Subcutaneous abdominal adipose tissue (tissue), 5 donors: ENCODE measurements around the gene CBFA2T2.
"Not testable (repeated sequence)": the region's sequence is repeated elsewhere in the genome, so short reads cannot be mapped to it uniquely, and the experiment has no call there.

Source experiments
- H3K27ac ChIP-seq: one replicate; pipeline ENCODE4 v1.7.0; 2013; ENCODE audit warnings: low read depth, mild to moderate bottlenecking, inconsistent platforms, low read length, moderate library complexity
- H3K27me3 ChIP-seq, 5 donors: one replicate each; pipeline ENCODE4 v1.7.0; 2013; ENCODE audit warnings: low read length in 5 of 5, inconsistent platforms in 1 of 5; ENCODE audit not compliant: control insufficient read depth in 5 of 5, insufficient read depth in 4 of 5
- H3K36me3 ChIP-seq, 5 donors: one replicate each; pipeline ENCODE4 v1.7.0; 2013; ENCODE audit warnings: low read length in 5 of 5; ENCODE audit not compliant: control insufficient read depth in 5 of 5, insufficient read depth in 5 of 5
- H3K4me1 ChIP-seq, 5 donors: one replicate each; pipeline ENCODE4 v1.7.0; 2013; ENCODE audit warnings: low read length in 5 of 5, mild to moderate bottlenecking in 3 of 5, moderate library complexity in 1 of 5; ENCODE audit not compliant: control insufficient read depth in 5 of 5, insufficient read depth in 5 of 5
- H3K4me3 ChIP-seq, 5 donors: one replicate each; pipeline ENCODE4 v1.7.0; 2013; ENCODE audit warnings: low read length in 5 of 5, low read depth in 1 of 5
- H3K9ac ChIP-seq, 5 donors: one replicate each; pipeline ENCODE4 v1.7.0; 2013; ENCODE audit warnings: low read length in 5 of 5, mild to moderate bottlenecking in 4 of 5, moderate library complexity in 3 of 5
- H3K9me3 ChIP-seq, 5 donors: one replicate each; pipeline ENCODE4 v1.7.0; 2013; ENCODE audit warnings: low read length in 5 of 5; ENCODE audit not compliant: control insufficient read depth in 5 of 5
- donor health status: healthy.
- donor health status: healthy.
- donor health status: healthy.
- donor health status: healthy.
- donor health status: healthy.

Gene CBFA2T2

DNA sequence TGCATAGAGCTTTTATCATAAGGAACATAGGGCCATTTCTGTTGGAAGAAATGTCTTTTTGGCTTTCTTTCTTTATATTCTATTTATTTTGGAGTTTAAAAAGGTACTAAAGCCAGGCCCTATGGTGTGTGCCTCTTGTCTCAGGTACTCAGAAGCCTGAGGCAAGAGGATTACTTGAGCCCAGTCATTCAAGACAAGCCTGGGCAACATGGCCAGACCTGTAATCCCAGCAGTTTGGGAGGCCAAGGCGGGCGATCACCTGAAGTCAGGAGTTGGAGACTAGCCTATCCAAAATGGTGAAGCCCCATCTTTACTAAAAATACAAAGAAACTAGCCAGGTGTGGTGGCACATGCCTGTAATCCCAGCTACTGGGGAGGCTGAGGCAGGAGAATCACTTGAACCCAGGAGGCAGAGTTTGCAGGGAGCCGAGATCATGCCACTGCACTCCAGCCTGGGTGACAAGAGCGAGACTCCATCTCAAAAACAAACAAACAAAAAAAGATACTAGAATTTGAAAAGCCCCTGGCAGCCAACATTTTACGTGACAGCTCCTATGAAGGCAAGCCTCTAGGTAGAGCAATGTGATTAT lies 80.0 kb downstream of the CBFA2T2 start:
- Histone ChIP-seq H3K36me3 (no peaks in the 10 kb centered on the region), H3K27ac (no peak overlapping the region), H3K27me3 (no peaks in the 10 kb centered on the region), H3K9me3 (no peaks in the 10 kb centered on the region), H3K4me1 (peaks cover 0 to 15% (median 10%) of the 10 kb centered on the region in 5 donors), H3K9ac (no peak overlapping the region), H3K4me3 (no peak overlapping the region)

DNA sequence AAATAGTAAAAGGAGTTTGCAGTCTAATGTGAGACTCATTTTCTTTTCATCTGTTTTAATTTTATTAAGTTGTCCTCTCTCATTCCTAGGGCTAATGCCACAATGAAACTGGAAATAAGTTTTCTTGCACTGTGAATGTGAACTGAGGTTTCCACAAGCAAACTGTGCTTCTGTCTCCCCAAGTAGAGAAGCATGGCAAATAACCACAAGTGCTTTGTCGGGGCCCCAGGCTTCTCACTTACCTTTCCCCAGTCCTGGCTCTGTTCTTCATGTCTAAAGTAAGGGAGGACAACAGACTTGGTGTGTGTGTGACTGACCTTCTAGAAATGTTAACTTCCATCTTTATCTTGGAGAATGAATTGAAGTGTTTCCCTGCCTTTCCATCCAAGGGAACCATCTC lies 80.8 kb downstream of the CBFA2T2 start:
- H3K9me3 ChIP-seq = no peaks in the 10 kb centered on the region
- H3K36me3 ChIP-seq = no peaks in the 10 kb centered on the region
- no peak overlapping the region for H3K27ac ChIP-seq
- no peaks in the 10 kb centered on the region for H3K27me3 ChIP-seq
- H3K4me1 ChIP-seq = peaks cover 0 to 15% (median 10%) of the 10 kb centered on the region in 5 donors
- H3K4me3 ChIP-seq = no peak overlapping the region
- H3K9ac ChIP-seq = no peak overlapping the region

DNA sequence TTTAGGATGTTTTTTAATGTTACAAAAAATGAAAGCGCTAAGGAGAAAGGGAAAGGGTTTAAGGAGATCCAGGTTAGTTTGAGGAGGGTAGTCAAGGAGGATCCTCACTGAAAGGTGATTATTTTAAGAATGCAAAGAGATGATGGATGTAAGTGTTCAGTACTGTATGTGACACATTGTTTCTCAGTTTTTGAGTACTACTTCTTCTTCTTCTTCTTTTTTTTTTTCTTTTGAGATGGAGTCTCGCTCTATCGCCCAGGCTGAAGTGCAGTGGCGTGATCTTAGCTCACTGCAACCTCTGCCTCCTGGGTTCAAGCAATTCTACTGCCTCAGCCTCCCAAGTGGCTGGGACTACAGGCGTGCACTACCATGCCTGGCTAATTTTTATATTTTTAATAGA lies 83.4 kb downstream of the CBFA2T2 start:
- peaks cover 0 to 20% (median 13%) of the 10 kb centered on the region in 5 donors for H3K4me1 ChIP-seq
- not testable (repeated sequence) for H3K27me3 ChIP-seq, H3K4me3 ChIP-seq, H3K9me3 ChIP-seq, H3K9ac ChIP-seq, H3K27ac ChIP-seq, H3K36me3 ChIP-seq

DNA sequence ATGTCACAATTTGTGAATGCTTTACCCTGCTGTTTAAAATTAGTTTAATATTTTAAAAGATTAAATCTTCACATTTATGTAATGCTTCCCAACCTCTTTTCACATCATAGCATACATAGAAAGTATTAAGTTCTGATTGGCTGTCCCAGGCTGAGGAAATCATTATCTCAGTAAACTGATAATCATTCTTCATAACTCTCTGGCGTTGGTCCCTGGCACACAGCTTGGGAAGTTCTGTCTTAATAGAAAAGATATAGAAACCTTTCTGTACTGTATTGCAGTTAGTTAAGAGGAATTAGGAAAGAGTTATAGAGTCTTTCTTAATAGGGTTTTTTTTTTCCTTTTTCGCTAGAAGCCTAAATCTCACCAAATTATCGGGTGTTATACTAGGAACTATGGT lies 85.4 kb downstream of the CBFA2T2 start:
- Histone ChIP-seq H3K4me1 (peaks cover 0 to 10% (median 0%) of the 10 kb centered on the region in 5 donors), H3K9me3 (no peaks in the 10 kb centered on the region), H3K27ac (no peak overlapping the region), H3K9ac (no peak overlapping the region), H3K36me3 (no peaks in the 10 kb centered on the region), H3K27me3 (no peaks in the 10 kb centered on the region), H3K4me3 (no peak overlapping the region)

DNA sequence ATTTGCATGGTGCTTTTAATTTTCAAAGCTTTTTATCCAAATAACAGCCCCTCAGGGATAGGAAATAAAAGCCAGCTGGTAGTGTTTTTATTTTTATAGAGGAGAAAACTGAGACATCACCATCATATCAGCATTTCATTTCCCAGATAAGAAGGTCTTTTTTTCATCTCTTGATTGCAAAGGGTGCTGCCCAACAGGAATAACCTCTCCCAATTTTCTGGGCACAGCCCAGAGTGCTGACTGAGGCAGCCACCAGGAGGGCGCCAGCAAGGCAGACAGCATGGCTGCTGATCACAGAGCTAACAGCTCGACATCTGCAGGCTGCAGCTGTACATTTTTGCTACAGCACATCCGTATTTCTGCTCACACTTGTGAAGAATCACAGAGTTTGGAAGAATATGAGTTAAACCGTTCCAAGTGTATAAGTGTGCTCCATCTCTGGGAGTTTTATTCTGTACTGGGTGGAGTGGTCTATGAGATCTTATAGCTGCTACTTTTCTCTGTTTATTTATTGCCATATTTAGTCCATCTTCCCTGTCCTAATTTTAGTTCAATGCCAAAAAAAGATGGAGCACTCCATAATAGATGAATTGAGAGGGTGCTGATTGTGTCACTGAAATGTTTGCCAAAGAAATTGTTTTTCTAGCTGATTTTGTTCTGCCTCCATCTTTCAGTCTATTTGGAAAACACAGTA lies 86.7 kb downstream of the CBFA2T2 start:
- no peak overlapping the region for H3K27ac ChIP-seq
- no peaks in the 10 kb centered on the region for H3K27me3 ChIP-seq
- H3K9me3 ChIP-seq = no peaks in the 10 kb centered on the region
- peaks cover 0 to 10% (median 0%) of the 10 kb centered on the region in 5 donors for H3K4me1 ChIP-seq
- no peak overlapping the region for H3K4me3 ChIP-seq
- no peak overlapping the region for H3K9ac ChIP-seq
- H3K36me3 ChIP-seq = no peaks in the 10 kb centered on the region

DNA sequence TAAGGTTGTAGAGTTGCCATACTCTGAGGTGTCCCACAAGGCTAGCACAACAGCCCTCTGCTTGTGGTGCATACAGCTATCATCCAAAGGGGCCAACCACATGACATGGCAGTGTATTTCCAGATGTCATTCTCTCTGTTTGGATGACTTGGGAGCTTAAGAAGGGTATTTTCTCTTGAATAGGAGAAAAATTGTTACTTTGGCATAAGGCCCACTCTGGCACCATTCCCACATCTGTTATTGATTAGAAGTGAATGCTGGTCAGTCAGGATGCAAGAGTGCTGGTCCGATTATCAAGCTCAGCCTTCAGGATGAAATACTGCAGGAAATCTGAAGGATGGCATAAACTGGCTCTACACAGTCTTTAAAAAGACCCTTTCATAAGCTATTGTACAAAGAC lies 88.6 kb downstream of the CBFA2T2 start:
- no peaks in the 10 kb centered on the region for H3K36me3 ChIP-seq
- H3K4me1 ChIP-seq = peaks cover 0 to 10% (median 0%) of the 10 kb centered on the region in 5 donors
- no peaks in the 10 kb centered on the region for H3K27me3 ChIP-seq
- no peak overlapping the region for H3K9ac ChIP-seq
- no peak overlapping the region for H3K4me3 ChIP-seq
- H3K27ac ChIP-seq = no peak overlapping the region
- H3K9me3 ChIP-seq = no peaks in the 10 kb centered on the region

DNA sequence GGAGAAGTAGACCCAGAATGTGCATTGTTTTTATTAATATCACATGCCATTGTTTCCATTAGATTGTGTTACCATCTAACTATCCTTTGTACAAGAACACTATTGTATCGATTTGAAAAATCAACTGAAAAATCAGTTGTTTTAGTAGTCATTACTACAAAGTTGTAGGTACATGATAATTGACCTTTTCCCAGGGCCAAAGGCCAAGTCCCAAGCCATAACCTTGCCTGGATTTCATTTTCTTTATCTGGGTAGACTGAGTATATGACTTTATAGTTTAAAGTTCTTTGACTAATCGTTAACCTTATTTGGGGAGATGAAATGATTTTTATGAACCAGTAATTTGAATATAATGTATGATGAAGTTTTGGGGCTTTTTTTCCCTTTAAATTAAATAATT lies 93.2 kb downstream of the CBFA2T2 start:
- Histone ChIP-seq H3K4me1 (no peaks in the 10 kb centered on the region), H3K27ac (no peak overlapping the region), H3K9me3 (no peaks in the 10 kb centered on the region), H3K36me3 (no peaks in the 10 kb centered on the region), H3K4me3 (no peak overlapping the region), H3K9ac (no peak overlapping the region), H3K27me3 (no peaks in the 10 kb centered on the region)

DNA sequence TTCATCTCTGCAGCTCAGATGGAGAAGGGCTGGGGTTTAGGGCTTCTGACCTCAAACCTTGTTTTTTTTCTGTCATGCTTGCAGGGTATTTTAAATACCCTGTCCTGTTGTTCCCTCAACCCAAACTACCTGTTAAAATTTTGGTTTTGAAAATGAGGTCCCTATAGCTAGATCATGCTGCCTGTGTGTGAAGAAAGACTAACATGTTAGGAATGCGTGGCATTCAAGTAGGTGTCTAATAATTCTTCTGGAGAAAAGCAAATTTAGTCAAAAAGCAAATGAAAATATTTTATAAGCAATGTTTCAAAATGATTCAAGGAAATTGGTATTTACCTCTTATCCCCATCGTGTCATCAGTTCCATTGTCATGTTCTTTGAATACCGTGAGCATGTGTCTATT lies 95.1 kb downstream of the CBFA2T2 start:
- no peaks in the 10 kb centered on the region for H3K9me3 ChIP-seq
- no peaks in the 10 kb centered on the region for H3K27me3 ChIP-seq
- no peak overlapping the region for H3K4me3 ChIP-seq
- no peaks in the 10 kb centered on the region for H3K36me3 ChIP-seq
- no peak overlapping the region for H3K9ac ChIP-seq
- H3K4me1 ChIP-seq = no peaks in the 10 kb centered on the region
- H3K27ac ChIP-seq = no peak overlapping the region

DNA sequence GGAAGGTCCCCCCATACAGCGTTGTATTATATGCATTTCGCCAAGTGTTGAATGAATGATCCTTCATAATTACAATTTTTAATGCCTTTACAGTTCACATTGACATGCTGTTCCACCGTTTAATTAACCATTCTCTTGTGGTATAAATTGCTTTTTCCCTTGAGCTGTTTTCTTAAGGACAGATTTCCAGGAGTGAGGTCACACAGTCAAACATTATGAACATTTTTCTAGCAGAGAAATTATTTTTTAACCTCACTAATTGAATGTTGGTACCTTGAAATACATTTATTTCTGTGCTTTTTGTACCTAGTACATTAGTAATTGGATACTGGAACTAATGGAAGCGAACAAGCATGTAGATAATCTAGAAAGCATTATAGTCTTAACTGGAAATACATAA lies 95.5 kb downstream of the CBFA2T2 start:
- Histone ChIP-seq H3K36me3 (no peaks in the 10 kb centered on the region), H3K27me3 (no peaks in the 10 kb centered on the region), H3K4me1 (no peaks in the 10 kb centered on the region), H3K9ac (no peak overlapping the region), H3K9me3 (no peaks in the 10 kb centered on the region), H3K4me3 (no peak overlapping the region), H3K27ac (no peak overlapping the region)

DNA sequence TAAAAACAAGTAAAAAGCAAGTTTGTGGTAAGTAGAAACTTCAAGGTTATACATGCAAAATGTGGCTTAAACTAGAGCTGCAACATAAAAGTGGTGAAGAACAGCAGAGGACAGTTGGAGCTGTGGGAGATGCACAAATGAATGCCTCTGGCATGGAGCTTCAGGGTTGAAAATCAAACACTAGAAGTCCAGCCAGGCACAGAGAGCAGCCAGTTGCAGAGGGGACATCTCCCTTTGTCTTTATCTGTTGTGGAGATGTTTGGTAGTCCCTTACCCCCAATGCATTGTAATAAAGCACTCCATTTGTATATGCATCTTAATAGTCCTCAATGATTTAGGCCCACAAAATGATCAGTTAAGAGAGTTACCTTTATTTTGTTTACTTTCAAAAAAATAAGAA lies 99.2 kb downstream of the CBFA2T2 start:
- Histone ChIP-seq H3K4me3 (no peak overlapping the region), H3K27me3 (no peaks in the 10 kb centered on the region), H3K9me3 (no peaks in the 10 kb centered on the region), H3K4me1 (no peaks in the 10 kb centered on the region), H3K27ac (no peak overlapping the region), H3K9ac (no peak overlapping the region), H3K36me3 (no peaks in the 10 kb centered on the region)
